DOHH2 (cell line): ENCODE measurements around the gene PROZ.

ENCODE experiments used
- EZH2phosphoT487 ChIP-seq: fragments of 200-600 bp; sonication (generic); IDR thresholded peaks from 2 replicates; pipeline ENCODE4 v1.6.1; 2017; ENCODE audit warnings: borderline replicate concordance, mild to moderate bottlenecking, antibody characterized with exemption, low read length, moderate library complexity, mixed read lengths
- TF ChIP-seq, protein P1 (sequence below): fragments of 200-600 bp; sonication (generic); IDR thresholded peaks from one replicate; pipeline ENCODE4 v1.5.1; 2014; ENCODE audit warnings: antibody characterized with exemption, mild to moderate bottlenecking, low read depth, low read length; ENCODE audit not compliant: poor library complexity, severe bottlenecking

GRCh38 chr13:113162783-113163685 is 4.6 kb downstream of the PROZ start:
- TF ChIP-seq, protein P1, sequence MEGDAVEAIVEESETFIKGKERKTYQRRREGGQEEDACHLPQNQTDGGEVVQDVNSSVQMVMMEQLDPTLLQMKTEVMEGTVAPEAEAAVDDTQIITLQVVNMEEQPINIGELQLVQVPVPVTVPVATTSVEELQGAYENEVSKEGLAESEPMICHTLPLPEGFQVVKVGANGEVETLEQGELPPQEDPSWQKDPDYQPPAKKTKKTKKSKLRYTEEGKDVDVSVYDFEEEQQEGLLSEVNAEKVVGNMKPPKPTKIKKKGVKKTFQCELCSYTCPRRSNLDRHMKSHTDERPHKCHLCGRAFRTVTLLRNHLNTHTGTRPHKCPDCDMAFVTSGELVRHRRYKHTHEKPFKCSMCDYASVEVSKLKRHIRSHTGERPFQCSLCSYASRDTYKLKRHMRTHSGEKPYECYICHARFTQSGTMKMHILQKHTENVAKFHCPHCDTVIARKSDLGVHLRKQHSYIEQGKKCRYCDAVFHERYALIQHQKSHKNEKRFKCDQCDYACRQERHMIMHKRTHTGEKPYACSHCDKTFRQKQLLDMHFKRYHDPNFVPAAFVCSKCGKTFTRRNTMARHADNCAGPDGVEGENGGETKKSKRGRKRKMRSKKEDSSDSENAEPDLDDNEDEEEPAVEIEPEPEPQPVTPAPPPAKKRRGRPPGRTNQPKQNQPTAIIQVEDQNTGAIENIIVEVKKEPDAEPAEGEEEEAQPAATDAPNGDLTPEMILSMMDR = no peak
- TF ChIP-seq EZH2phosphoT487 = no peak
